NCI-H2081 treated with DMSO at 0.1 percent for 48 hours (cell line): ENCODE data around the gene QKI.

ENCODE experiments used
- DNase-seq: peaks from one replicate; lab custom pipeline; 2025; lab: John Stamatoyannopoulos, UW

Gene QKI

GRCh38 chr6:163487606-163488005, 73.1 kb downstream of the QKI start:
- no peak for DNase-seq

- no peak for DNase-seq
These were observed 75.1 kb downstream of the QKI start for GRCh38 chr6:163489584-163489983.

GRCh38 chr6:163490826-163491577, 76.5 kb downstream of the QKI start:
- no peak for DNase-seq

GRCh38 chr6:163491737-163492300, 77.3 kb downstream of the QKI start:
- DNase-seq, result no peak

- DNase-seq, result no peak
These were observed 79.8 kb downstream of the QKI start for GRCh38 chr6:163494279-163494727.

- no peak for DNase-seq
These were observed 81.7 kb downstream of the QKI start for GRCh38 chr6:163496205-163496604.

GRCh38 chr6:163500105-163500504, 85.6 kb downstream of the QKI start:
- no peak for DNase-seq

GRCh38 chr6:163501026-163501425, 86.5 kb downstream of the QKI start:
- DNase-seq, result no peak

- DNase-seq, result no peak
These were observed 86.9 kb downstream of the QKI start for GRCh38 chr6:163501439-163501838.

- DNase-seq, result no peak
These were observed 90.6 kb downstream of the QKI start for GRCh38 chr6:163504984-163505640.

- no peak for DNase-seq
These were observed 93.4 kb downstream of the QKI start for GRCh38 chr6:163507965-163508364.

GRCh38 chr6:163513003-163513402, 98.5 kb downstream of the QKI start:
- no peak for DNase-seq

GRCh38 chr6:163513570-163514166, 99.2 kb downstream of the QKI start:
- no peak for DNase-seq

GRCh38 chr6:163516908-163517307, 102.4 kb downstream of the QKI start:
- DNase-seq, result no peak

- DNase-seq, result no peak
These were observed 106.4 kb downstream of the QKI start for GRCh38 chr6:163520956-163521355.

GRCh38 chr6:163522033-163522432, 107.5 kb downstream of the QKI start:
- no peak for DNase-seq

- DNase-seq, result no peak
These were observed 111.4 kb downstream of the QKI start for GRCh38 chr6:163525926-163526325.

- no peak for DNase-seq
These were observed 111.8 kb downstream of the QKI start for GRCh38 chr6:163526346-163526745.

- no peak for DNase-seq
These were observed 112.8 kb downstream of the QKI start for GRCh38 chr6:163527291-163527690.

GRCh38 chr6:163529605-163530004, 115.1 kb downstream of the QKI start:
- DNase-seq, result no peak

- DNase-seq, result no peak
These were observed 115.9 kb downstream of the QKI start for GRCh38 chr6:163530406-163530805.

GRCh38 chr6:163531122-163531521, 116.6 kb downstream of the QKI start:
- DNase-seq, result no peak

GRCh38 chr6:163532526-163533078, 118.1 kb downstream of the QKI start:
- no peak for DNase-seq
